ENCODE data around the gene FBXW2.

FBXW2 gene

DNA sequence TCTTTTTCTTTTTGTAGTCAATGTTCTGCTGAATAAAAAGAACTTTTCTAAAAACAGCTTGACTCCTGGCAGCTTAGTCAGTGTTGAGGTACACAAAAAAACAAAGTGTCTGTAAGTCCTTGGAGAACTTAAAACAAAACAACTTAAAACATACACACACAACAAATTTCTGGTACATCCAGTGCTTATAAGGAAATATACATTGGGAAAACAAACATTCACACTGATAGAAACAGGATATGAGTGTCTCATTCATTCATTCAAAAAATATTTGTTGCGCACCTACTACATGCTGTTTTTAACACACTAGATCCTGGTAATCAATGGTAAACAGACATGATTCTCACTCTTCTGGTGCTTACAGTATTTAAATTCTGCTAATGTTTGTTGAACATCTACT lies 51.5 kb downstream of the FBXW2 start:
- no peak for DNase-seq (ENCODE audit: low spot score)

DNA sequence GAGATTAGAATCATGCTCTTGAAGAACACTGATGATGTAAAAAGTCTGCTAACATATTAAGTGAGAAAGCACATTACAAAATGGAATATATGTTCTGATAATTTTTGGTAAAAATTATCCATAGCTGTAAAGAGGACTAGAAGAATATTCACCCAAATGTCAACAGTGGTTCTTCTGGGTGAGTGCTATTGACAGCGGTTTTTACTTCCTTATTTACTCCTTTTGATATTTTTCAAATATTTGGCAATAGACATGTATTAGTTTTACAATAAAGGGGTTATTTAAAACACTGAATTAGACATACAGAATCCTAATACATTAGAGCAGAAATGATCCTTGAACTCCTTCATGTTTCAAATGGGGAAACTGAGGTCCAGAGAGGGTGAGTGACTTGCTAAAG lies 52.0 kb downstream of the FBXW2 start:
- no peak for DNase-seq (ENCODE audit: low spot score)

DNA sequence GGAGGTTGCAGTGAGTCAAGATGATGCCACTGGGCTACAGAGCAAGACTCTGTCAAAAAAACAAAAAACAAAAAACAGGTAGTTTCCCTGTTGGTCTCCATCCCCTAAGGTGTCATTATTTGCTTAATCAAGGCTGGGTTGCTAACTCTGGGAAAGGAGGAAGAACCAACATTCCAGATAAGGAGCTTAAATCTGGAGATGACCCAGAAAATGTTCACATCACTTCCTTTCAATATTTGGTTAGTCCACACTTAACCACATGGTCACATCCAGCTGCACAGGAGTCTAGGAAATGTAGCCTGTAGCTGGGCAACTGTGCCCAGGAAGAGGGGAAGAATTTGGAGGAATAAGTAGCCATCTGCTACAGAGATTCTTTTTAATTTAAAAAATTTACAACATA lies 53.1 kb downstream of the FBXW2 start:
- DNase-seq (ENCODE audit: low spot score) = no peak

DNA sequence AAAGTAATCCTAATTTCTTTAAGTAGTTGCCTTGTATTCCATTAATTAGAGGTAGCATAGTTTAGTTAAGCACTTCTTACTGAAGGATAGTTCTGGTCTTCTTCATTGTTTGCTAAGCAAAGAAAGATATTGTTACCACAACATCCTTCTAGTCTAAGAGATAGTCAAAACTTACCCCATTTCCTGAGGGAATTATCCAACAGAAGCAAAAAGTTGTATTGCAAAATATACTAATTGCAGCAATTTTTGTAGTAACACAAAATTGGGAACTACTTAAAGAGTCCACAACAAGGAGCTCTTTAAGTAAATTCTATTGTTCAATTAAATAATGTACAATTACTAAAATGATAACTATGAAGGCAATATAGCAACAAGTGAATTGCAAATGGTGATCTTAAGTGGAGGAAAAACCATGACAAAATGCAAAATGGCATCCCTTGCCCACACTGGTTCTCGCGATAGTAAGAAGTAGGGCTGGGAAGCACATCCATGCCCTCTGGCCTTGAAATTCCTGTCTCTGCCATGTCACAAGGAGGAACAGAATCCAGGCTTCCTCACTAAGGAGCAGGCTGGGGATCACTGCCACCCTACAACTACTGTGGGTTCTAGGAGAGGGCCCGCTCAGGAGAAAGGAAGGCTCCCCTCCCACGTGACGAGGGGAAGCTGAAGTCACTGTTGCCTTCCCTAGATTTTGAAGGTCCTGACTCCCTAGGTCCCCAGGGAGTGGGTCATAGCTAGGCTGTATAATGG lies 55.6 kb downstream of the FBXW2 start:
- no peak for DNase-seq (ENCODE audit: low spot score)

DNA sequence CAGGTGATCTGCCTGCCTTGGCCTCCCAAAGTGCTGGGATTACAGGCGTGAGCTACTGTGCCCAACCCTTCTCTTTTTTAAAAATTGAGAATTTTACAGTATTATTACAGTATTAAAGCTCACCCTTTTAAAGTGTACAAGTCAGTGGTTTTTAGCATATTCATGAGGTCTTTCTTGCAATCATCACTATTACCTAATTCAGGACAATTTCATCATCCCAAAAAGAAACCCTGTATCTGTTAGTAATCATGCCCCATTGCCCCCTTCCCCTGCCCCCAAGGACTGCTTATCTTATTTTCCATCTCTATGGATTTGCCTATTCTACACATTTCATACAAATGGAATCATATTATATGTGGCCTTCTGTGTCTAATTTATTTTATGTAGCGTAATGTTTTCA lies 56.3 kb downstream of the FBXW2 start:
- no peak for DNase-seq (ENCODE audit: low spot score)

DNA sequence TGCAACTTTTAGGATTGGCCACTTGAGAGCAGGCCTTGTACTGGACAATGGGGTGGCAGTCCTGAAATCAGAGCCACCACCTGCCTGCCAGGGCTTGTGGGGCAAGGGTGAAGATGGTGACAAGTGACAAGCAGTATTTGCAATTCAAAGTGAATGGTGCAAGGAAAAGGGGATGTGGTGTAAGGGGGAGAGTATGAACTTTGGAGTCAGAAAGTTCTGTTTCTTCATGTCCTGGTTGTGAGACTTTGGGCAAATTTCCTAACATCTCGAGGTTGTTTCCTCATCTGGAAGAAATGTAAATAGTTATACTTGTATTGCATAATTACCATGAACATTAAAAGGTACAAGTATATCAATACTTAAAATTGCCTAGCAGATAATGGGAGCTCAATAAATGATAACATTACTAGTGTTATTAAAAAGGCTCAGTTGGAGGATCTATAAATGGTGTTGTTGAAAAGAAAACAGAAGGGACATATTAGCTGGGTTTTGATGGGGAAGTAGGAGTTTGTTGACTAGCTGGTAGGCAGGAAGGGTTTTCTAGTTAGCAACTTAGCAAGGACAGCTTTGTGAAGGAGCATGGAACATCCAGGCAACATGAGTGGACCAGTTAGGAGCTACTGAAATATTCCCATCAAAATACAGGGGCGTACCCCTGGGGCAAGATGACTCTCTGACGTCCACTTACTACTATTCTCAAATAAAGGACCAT lies 57.6 kb downstream of the FBXW2 start:
- no peak for DNase-seq (ENCODE audit: low spot score)

DNA sequence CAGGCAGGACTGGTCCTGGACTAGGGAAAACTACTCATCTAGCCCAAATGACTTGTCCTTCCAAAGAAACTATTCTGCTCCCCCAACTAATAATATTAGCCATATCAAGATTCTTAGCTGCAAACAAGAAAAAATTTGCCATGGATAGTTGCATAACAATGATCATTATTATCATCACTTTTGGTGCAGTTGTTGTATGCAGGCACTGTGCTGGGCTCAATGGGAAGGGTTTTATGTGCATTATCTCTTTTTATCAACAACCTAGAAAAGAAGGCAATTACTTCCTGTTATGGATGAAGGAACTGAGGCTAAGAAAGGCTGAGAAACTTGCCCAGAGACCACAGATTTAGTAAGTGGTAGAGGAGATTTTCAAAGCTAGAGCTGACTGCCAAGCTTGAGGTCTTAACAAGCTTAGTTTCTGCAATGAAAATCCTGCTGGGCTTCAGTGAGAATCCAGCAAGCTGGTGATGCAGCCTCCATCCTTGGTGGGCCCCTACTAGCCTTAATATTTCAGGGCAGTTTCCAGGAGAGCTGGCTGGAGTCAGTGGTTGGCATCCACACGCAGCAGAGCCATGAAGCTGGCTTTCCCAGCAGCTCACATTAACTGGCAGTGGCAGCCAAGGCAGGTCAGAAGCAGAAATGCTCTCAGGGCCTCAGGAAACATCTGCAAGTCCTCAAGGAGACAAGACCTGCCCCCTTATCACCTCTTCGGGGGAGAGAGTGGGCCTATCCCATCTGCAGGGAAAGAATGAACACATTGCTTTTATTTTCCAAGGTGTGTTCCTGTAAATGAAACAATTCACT lies 58.4 kb downstream of the FBXW2 start:
- DNase-seq (ENCODE audit: low spot score) = no peak

DNA sequence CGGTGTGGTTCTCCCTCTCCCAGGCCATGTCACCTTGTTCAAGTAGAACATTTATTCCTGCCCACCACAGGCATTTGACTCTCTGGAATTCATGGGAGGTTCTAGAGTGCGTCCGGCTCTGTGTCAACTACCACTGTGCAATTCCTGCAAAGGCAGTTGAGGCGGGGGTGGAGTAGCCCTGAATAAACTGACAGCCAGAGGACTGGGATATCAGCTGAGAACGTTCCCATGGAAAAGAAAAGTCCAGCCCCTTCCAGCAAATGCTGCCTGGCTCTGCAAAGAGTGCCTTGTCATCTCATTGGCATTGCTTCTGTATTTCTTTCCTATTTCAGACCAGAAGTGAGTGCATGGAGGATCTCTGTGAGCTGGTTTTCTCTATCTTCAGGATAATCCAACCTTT lies 60.0 kb downstream of the FBXW2 start:
- DNase-seq (ENCODE audit: low spot score) = no peak

DNA sequence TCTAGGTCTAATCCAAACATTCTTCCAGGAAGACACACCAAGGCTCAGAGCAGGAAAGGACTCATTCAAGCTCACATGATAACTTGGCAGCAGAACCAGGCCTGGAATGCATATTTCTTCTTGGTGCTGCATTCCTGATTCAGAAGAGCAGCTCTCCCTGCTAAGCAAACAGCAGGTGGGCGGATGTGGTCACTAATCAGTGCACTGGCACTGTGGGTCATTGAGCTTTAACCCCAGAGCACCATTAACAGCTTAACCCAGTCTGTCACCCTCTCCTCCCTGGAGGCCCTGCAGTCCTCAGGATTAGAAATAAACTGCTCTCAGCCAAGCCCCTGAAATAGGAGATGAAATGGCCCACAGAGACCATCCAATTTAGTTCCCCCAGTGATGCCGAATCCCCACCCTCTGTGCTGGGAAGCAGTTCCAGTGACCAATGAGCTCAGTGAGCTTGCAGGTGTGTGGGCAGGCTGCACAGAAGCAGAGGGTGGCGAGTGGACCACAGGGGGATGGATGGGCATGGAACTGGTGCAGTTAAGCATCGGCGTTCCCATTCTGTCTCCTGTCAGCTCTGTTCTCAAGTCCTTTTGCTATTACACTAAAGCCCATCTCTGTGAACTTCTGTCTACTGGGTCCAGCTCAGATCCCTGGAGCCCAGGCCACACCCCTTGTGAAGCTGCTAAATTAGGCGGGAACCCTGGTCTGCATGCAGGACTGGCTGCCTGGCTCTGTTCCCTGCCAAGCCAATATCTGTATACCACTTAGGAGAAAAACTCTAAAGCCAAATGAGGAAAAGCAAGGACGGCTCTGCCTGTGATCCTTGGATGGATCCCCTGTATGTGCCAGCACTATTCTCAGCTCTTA lies 62.3 kb downstream of the FBXW2 start:
- no peak for DNase-seq (ENCODE audit: low spot score)

DNA sequence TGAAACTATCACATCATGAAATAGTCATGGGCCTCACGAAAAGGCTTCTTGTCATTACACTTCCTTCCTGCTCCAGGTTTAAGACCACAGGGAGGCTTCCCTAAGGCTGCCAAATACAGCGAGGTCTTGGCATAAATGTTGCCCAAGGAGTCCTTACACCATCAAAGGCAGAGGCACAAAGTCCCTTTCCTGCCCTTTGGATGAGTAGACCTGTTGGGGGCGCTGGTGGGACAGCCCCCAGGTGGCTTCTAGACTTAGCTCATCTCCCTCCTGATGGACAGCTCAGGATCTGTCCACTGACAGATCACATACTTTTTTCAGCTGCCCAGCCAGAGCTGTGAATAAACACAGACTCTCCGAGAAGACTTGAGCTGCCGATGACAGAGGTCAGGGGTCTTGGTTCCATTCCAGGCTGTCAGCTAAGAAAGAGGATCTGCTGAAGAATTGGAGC lies 63.4 kb downstream of the FBXW2 start:
- peak; percentile 34 for DNase-seq (ENCODE audit: low spot score)

DNA sequence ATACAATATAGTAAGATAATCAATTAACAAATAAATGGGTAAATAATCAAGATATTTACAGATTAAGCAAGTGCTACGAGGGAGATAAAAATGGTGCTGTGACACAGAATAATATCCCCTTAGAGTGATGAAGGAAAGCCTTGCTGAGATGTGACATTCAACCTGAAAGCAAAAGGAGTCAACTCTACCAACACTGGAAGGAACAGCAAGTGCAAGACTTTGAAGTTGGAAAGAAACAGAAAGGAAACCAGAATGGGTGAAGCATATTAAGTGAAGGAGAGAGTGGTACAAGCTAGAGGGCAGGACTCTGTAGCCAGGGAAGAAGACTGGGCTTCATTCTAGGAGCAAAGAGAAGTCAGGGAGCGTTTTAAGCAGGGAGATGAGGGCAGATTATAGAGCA lies 66.7 kb downstream of the FBXW2 start:
- DNase-seq (ENCODE audit: low spot score) = no peak

DNA sequence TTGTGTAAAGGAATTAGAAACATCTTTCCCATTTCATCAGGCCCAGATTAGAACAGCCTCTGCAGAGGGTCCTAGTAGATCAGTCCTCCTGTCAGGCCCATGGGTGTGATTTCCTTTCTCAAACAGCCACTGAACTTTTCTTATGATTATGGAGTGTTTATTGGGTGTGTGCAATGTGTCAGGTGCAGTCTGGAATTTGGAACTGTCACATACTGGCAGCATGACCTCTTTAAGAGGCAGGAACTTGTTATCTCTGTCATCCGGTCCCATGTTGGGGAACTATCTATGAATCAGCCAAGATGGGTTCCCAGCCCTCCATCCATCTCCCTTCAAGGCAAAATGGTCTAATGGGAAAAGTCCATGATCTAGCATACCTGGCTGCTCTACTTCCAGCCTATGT lies 67.3 kb downstream of the FBXW2 start:
- no peak for DNase-seq (ENCODE audit: low spot score)

DNA sequence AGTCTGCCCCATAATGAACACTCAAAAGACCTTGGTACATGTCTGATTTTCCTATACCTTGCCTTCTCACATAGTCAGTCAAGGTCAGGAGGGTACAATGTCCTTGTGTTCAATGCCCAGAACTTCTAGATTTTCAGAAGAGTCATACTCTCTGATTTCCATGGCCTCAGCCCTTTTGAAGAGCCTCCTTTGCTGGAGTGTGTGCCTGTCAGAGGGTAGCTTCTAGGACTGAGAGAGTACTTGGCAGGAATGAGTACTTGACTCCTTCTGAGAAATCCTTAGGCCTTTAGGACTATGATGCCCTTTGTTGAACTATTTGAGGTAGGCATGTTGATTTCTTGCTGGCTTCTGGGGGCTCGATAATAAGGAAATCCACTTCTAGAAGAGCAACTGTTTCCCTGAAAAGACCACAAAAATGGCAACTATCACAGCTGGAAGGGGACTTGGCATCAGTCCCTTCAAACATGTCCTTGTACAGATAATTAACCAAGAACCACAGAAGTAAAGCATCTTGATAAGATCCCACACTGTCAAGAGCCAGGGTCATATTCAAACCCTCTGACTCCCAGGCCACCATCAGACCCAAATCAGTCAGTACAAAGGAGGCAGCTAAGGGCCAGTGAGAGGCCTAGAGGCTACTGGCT lies 68.3 kb downstream of the FBXW2 start:
- DNase-seq (ENCODE audit: low spot score) = no peak

DNA sequence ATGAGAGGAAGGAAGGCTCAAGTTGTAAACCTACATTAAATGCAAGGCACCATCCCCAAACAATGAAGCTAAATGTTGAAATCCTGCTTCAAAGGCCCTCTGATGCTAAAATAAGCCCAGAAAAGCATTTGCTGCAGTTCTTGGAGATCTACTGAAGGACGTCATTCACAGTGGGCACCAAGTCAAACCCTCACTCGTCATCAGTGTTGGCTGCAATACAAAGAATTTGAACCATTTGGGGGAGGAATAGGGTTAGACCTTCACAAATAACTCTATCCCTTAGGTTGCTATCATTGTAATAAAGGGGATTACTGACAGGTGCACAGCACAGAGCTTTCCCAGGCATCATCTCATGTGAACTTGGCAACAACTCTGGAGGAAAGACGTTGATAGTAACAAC lies 69.7 kb downstream of the FBXW2 start:
- DNase-seq (ENCODE audit: low spot score) = no peak

DNA sequence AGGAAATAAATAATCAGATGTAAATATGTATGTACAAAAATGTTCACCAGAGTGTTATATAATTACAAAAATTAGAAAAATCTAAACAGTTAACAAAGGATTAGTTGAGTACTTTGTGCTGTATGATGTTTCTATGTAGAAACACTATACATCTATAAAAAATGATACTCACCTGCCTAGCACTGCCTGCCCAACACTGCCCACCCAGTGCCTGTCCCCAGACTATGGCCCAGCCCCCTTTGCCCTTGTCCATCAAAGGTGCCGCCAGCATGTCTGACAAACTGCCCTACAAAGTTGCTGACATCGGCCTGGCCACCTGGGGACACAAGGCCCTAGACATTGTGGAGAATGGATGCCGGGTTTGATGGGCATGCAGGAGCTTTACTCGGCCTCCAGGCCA lies 72.8 kb downstream of the FBXW2 start:
- DNase-seq (ENCODE audit: low spot score) = no peak

DNA sequence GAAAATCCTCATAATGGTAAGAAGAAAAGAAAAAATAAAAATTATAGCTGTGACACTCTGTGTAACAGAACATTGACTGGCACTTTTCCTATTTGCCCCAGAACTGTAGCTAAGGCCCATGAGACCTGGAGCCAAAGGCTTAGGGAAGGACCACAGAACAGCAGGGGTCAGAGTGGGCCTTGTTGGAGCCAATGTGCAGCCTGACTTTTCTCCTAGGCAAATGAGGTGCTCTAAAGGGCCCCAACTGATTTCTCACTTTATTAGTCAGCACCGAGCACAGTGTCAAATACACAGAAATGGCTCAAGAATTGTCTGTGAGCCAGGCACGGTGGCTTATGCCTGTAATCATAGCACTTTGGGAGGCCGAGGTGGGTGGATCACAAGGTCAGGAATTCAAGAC lies 74.9 kb downstream of the FBXW2 start:
- no peak for DNase-seq (ENCODE audit: low spot score)

DNA sequence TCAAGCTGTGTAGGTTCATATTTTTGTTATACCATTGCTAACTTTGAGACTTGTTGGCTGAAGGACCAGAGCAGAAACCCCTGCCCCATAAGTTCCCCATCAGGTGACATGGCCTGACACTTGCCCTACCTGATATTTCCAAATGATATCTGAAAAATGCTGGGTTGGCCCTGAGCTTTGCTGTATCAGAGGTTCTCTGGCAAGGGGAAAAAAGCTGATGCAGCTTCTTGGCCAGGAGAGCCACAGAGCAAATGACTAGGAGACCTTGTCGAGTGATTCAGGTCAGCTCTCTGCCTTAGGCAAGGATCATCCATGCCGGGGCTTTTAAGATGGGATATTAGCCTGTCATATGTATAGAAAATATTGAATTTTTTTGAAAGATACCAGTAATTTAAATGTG lies 76.0 kb downstream of the FBXW2 start:
- DNase-seq (ENCODE audit: low spot score) = no peak

DNA sequence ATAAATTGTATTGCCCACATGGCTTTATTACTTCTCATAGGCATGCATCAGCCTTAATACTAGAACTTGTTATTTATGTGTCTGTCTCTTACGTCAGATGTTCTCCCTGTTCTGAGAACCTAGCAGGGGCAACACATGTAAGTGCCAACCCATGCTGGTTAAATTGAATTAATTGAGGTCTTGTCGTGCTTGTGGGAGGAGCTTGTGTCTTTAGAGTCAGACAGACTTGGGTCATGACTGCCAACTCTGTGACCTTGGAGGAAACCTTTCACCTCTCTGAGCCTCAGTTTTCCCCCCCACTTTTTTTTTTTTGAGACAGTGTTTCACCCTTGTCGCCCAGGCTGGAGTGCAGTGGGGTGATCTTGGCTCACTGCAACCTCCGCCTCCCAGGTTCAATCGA lies 76.7 kb downstream of the FBXW2 start:
- no peak for DNase-seq (ENCODE audit: low spot score)

DNA sequence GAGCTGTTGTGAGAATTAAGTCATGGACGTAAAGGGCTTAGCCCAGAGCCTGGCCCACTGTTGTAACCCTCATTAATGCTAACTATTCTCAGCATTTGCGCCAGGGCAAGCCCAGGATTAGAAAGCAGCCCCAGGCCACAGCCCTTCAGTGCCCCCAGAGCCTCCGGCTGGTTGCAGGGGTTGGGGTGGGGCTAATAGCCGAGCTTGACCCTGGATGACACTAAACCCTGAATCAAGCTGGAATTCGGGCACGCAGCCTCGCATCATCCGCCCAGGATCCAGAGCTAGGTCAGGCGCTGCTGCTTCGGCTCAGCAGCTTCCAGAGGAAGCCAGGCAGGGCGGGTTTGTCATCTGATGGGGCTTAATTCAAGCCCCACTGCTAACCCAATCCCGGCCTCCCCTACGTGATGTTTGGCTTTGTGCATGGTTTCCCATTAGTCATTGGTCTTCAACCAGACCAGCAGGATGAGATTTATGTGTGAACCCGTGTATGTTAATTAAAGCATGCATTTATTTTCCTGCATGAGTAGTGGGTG lies 77.8 kb downstream of the FBXW2 start:
- DNase-seq (ENCODE audit: low spot score) = no peak

DNA sequence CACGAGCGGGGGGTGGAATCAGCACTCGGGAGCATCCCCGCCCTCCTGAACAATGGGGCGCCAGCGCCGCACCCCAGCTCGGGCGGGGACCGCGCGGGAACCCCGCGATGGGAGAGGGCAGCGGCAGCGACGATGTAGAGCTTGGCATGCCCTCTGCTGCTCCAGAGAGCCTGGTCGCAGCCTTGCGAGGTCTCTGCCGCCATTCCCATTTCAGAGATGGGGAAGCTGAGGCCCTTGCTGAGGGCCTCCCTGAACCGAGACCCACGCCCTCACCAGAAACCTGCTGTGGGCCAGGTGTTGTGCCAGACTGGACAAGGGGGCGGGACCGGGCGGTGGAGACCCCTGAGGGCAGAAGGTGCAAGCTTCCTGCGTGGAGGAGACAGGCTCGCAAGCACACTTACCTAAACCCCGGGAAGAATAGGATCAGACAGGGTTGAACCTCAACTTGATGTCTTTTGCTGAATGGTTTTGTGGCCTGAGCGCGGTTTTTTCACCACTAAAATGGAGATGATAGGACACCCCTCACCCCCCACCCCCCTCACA lies 78.3 kb downstream of the FBXW2 start:
- no peak for DNase-seq (ENCODE audit: low spot score)

Data from hematopoietic multipotent progenitor cell treated with erythropoietin and hydrocortisone succinate and interleukin-3 and kit ligand, for 17 days (in vitro differentiated cells).